DMS79 treated with DMSO at 0.1 percent for 48 hours (cell line): Measurements from ENCODE around the gene PHF13.
A peak's percentile ranks its signal among the peaks of the same experiment; 100 is the strongest.

Experiments
- DNase-seq: peaks from one replicate; lab custom pipeline; 2025; lab: John Stamatoyannopoulos, UW

The PHF13 gene

GRCh38 chr1:6613361-6614018 lies at the start of gene PHF13:
Gene PHF13, plus strand, starts transcription at chr1:6613731. Its CDS starts 336 bp downstream, at chr1:6614067.
- DNase-seq, result peak; percentile 98

DNA sequence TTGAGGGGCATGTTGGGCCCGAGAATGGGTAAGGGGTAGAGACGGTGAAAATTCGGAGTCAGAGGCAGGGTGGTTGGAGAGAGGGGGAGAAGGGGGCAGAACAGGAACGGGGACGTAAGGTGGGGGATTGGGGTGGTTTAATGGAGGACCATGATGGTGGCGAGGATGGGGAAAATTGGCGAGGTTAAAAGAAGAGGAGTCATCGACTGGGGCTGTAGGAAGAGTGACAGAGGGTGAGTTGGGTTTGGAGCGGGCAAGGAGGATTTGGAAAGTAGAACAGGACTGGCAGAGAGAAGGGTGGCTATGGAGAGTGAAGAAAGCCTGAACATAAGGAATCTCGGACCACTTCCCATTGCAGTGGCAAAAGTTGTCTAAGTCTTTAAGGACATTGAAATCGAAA lies 44.5 kb upstream of the PHF13 start:
- DNase-seq, result no peak

GRCh38 chr1:6570100-6570499 lies 43.4 kb upstream of the PHF13 start:
- DNase-seq, result no peak

DNA sequence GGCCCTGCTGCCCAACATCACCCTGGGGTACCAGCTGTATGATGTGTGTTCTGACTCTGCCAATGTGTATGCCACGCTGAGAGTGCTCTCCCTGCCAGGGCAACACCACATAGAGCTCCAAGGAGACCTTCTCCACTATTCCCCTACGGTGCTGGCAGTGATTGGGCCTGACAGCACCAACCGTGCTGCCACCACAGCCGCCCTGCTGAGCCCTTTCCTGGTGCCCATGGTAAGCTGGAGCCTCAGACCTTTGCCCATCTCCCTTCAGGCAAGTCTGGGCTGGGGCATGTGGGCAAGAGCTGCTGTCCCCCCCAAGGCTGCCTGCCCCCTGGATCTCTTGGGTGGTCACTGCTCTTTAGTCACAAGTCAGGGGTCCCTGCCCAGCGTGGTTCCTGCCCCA lies 42.5 kb upstream of the PHF13 start:
- no peak for DNase-seq

GRCh38 chr1:6572653-6573383 lies 40.7 kb upstream of the PHF13 start:
- DNase-seq, result no peak

- DNase-seq, result no peak
These were observed 39.4 kb upstream of the PHF13 start for GRCh38 chr1:6574025-6574620.

GRCh38 chr1:6574818-6575217 lies 38.7 kb upstream of the PHF13 start:
- no peak for DNase-seq

DNA sequence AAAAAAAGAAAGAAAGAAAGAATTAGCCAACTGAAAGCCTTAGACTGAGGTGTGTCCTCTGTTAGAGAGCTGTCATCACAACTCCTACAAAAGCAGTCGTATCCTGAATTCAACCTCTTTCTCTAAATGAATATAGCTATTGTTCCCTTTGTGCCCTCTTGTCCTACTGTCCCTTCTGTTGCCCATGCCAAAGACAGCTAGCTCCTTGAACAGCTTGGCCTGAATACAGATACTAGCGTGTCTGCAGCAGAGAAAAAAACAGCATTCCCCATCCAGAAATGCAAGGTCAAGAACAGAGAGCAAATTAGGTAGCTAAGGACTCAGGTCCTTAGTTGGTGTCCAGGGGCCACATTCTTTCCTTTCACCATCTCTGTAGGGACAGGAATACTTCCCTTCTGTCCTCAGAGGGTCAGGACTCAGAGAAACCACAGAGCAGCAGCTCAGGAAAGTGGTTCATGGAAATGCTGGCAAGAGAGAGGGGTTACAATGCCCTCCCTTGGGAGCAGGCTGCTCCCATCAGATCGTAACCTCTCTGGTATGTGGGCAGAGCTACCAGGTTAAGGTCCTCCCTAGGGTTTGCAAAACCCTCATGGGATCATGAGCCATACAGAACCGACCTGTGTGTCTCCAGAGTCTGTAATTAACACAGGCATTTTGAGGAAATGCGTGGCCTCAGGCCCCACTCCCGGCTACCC lies 35.6 kb upstream of the PHF13 start:
- DNase-seq, result no peak

- DNase-seq, result no peak
These were observed 34.7 kb upstream of the PHF13 start for GRCh38 chr1:6578624-6579373.

DNA sequence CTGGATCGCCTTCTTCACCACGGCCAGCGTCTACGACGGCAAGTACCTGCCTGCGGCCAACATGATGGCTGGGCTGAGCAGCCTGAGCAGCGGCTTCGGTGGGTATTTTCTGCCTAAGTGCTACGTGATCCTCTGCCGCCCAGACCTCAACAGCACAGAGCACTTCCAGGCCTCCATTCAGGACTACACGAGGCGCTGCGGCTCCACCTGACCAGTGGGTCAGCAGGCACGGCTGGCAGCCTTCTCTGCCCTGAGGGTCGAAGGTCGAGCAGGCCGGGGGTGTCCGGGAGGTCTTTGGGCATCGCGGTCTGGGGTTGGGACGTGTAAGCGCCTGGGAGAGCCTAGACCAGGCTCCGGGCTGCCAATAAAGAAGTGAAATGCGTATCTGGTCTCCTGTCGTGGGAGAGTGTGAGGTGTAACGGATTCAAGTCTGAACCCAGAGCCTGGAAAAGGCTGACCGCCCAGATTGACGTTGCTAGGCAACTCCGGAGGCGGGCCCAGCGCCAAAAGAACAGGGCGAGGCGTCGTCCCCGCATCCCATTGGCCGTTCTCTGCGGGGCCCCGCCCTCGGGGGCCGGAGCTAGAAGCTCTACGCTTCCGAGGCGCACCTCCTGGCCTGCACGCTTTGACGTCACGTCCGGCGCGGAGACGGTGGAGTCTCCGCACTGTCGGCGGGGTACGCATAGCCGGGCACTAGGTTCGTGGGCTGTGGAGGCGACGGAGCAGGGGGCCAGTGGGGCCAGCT lies 34.0 kb upstream of the PHF13 start, which contains the start of gene ZBTB48:
ZBTB48 (plus strand) TSS at position 621 of the 745 bp plus-strand sequence. CDS start 616 bp downstream, outside the sequence.
- DNase-seq, result peak; percentile 95

- DNase-seq, result no peak
These were observed 33.4 kb upstream of the PHF13 start for GRCh38 chr1:6580119-6580592.

GRCh38 chr1:6580593-6581409 lies 32.7 kb upstream of the PHF13 start:
- DNase-seq, result no peak

GRCh38 chr1:6581561-6582305 lies 31.8 kb upstream of the PHF13 start:
- DNase-seq, result no peak

GRCh38 chr1:6582370-6582769 lies 31.2 kb upstream of the PHF13 start:
- no peak for DNase-seq

GRCh38 chr1:6584126-6585080 lies 29.1 kb upstream of the PHF13 start:
- no peak for DNase-seq

- DNase-seq, result no peak
These were observed 28.3 kb upstream of the PHF13 start for GRCh38 chr1:6585081-6585722.

DNA sequence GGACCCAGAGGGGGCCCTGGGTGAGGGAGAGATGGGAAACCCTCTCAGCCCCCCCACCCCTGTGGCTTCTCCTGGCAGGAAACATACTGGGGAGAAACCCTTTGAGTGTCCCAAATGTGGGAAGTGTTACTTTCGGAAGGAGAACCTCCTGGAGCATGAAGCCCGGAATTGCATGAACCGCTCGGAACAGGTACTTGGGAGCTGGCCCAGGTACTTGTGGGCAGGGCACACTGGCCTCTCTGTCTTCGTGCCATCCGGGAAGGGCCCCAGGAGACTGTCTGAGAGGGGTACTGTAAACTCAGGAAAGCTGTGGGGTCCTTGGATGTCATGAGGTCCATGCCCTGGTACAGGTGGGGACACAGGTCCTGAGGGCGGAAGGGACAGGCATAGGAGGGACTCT lies 27.7 kb upstream of the PHF13 start:
- no peak for DNase-seq

DNA sequence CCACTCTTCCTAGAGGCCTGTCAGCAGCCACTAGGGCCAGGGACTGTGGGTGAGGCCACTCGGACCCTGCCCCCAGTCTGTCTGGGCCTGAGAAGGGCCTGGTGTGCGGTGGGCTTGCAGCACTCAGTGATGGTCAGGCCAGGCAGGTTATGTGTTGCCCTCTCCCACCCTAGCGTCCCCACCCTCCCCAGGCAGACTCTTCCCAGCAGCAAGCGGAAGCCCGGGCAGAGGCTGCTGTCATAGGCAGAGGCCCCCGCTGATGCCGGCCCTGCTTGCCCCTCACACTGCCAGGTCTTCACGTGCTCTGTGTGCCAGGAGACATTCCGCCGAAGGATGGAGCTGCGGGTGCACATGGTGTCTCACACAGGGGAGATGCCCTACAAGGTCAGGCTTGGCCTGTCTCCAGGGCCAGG lies 27.1 kb upstream of the PHF13 start:
- DNase-seq, result no peak
